Measurements from ENCODE around the gene MSMP.

DNA sequence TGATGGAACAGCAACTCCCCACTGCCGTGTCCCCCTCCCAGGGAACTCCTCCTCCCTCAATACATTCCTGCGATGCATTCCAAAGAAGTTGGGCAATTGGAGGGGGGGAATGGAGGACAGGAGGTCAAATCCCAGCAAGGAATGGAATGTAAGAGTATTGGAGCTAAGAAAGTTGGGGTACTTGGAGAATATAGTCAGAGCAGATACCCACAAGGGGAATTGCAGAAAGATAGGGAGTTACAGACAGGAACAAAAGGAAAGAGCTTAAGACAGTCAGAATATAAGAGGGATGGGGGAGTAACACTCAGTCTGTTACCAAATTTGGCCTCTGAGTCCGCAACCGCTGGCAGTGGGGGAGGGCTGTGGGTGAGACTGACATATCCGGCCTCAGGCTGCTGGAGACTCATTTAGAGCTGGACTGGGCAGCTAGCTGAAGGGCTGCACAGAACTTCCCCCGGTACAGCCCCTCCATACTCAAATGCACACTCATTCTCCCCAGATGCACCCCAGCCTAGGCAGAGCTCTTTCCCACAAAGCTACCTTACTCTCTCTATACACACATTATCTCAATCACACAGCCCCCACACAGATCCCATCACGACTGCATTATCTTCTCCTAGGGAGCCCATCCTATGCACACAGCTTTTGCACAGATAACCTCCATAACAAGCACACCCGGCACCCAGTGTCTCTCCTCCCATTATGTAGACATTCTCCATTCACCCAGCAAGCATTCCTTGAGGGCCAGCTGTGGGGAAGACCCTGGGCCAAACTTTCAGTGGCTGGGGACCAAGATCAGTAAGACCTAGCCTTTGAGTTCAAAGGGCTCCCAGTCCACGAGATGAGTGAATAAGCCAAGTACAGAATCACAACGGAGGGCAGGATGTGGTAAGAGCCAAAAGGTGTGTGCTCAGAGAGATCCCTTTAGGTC lies 25.8 kb downstream of the MSMP start:
- TF ChIP-seq, protein P1, sequence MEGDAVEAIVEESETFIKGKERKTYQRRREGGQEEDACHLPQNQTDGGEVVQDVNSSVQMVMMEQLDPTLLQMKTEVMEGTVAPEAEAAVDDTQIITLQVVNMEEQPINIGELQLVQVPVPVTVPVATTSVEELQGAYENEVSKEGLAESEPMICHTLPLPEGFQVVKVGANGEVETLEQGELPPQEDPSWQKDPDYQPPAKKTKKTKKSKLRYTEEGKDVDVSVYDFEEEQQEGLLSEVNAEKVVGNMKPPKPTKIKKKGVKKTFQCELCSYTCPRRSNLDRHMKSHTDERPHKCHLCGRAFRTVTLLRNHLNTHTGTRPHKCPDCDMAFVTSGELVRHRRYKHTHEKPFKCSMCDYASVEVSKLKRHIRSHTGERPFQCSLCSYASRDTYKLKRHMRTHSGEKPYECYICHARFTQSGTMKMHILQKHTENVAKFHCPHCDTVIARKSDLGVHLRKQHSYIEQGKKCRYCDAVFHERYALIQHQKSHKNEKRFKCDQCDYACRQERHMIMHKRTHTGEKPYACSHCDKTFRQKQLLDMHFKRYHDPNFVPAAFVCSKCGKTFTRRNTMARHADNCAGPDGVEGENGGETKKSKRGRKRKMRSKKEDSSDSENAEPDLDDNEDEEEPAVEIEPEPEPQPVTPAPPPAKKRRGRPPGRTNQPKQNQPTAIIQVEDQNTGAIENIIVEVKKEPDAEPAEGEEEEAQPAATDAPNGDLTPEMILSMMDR (IDR thresholded peaks at IDR 0.05): no peak
- TF ChIP-seq EZH2phosphoT487 (IDR thresholded peaks at IDR 0.05): no peak
- no peak for TF ChIP-seq EZH2 (IDR thresholded peaks at IDR 0.05)

Data from neural progenitor cell (in vitro differentiated cells).